ENCODE measurements around the gene GHR.

The GHR gene

GRCh38 chr5:42423285-42424165 is at the start of gene GHR:
Gene GHR (plus strand): TSS chr5:42423439. CDS start chr5:42565875, 142,436 bp downstream.
- H3K4me1 ChIP-seq (ENCODE audit: control insufficient read depth, insufficient read depth, low read length, unreplicated experiment), result no peaks in the 10 kb centered on the region
- no peaks in the 10 kb centered on the region; the same call in 1 of the 2 replicates for H3K36me3 ChIP-seq (ENCODE audit: insufficient read depth, low read length)
- peak within 1 kb of the TSS; percentile 95 for H2AFZ ChIP-seq (ENCODE audit: low read length, unreplicated experiment)
- H3K27ac ChIP-seq (ENCODE audit: low read depth, low read length), result peak within 1 kb of the TSS; percentile 10; the same call in 1 of the 2 replicates
- H3K4me3 ChIP-seq (ENCODE audit: low read depth, low read length), result peak within 1 kb of the TSS; percentile 93
- no peaks in the 10 kb centered on the region for H3K27me3 ChIP-seq (ENCODE audit: insufficient read depth, low read length)
- H3K79me2 ChIP-seq (ENCODE audit: control insufficient read depth, insufficient read depth, low read length, unreplicated experiment), result no peaks in the 10 kb centered on the region

GRCh38 chr5:42374679-42375273 is 48.5 kb upstream of the GHR start:
- Histone ChIP-seq H3K27ac (ENCODE audit: low read depth, low read length) (no peak overlapping the region), H2AFZ (ENCODE audit: low read length, unreplicated experiment) (no peak overlapping the region), H3K4me1 (ENCODE audit: control insufficient read depth, insufficient read depth, low read length, unreplicated experiment) (peaks cover 14% of the 10 kb centered on the region), H3K27me3 (ENCODE audit: insufficient read depth, low read length) (no peaks in the 10 kb centered on the region), H3K36me3 (ENCODE audit: insufficient read depth, low read length) (no peaks in the 10 kb centered on the region), H3K79me2 (ENCODE audit: control insufficient read depth, insufficient read depth, low read length, unreplicated experiment) (no peaks in the 10 kb centered on the region), H3K4me3 (ENCODE audit: low read depth, low read length) (no peak overlapping the region)

DNA sequence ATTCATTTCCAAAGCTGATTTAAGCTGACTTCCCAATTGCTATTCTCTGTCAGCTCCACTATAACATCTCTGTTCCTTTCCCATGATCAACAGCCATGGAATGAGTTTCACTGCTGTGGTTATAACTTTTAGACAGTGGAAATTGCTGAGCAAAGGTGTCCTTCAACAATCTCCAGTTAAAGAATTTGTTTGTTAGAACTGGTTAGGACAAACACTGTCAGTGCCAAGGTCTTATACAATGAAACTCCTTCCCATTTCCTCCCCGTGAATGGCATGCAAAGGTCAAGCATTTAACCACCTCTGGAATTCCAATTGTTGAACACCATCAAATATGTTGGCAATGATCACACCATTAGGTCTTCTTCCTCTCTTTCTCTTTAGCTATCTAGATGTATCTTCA is 45.7 kb upstream of the GHR start:
- Histone ChIP-seq H3K27me3 (ENCODE audit: insufficient read depth, low read length) (no peaks in the 10 kb centered on the region), H3K79me2 (ENCODE audit: control insufficient read depth, insufficient read depth, low read length, unreplicated experiment) (no peaks in the 10 kb centered on the region), H3K4me1 (ENCODE audit: control insufficient read depth, insufficient read depth, low read length, unreplicated experiment) (peaks cover 14% of the 10 kb centered on the region), H3K4me3 (ENCODE audit: low read depth, low read length) (no peak overlapping the region), H2AFZ (ENCODE audit: low read length, unreplicated experiment) (peak overlapping the region; percentile 52), H3K36me3 (ENCODE audit: insufficient read depth, low read length) (no peaks in the 10 kb centered on the region), H3K27ac (ENCODE audit: low read depth, low read length) (peak overlapping the region; percentile 27)

GRCh38 chr5:42381973-42382372 is 41.3 kb upstream of the GHR start:
- H3K4me1 ChIP-seq (ENCODE audit: control insufficient read depth, insufficient read depth, low read length, unreplicated experiment), result peaks cover 13% of the 10 kb centered on the region
- H2AFZ ChIP-seq (ENCODE audit: low read length, unreplicated experiment), result no peak overlapping the region
- H3K4me3 ChIP-seq (ENCODE audit: low read depth, low read length), result no peak overlapping the region
- no peaks in the 10 kb centered on the region for H3K79me2 ChIP-seq (ENCODE audit: control insufficient read depth, insufficient read depth, low read length, unreplicated experiment)
- H3K36me3 ChIP-seq (ENCODE audit: insufficient read depth, low read length), result no peaks in the 10 kb centered on the region
- no peaks in the 10 kb centered on the region for H3K27me3 ChIP-seq (ENCODE audit: insufficient read depth, low read length)
- H3K27ac ChIP-seq (ENCODE audit: low read depth, low read length), result no peak overlapping the region

DNA sequence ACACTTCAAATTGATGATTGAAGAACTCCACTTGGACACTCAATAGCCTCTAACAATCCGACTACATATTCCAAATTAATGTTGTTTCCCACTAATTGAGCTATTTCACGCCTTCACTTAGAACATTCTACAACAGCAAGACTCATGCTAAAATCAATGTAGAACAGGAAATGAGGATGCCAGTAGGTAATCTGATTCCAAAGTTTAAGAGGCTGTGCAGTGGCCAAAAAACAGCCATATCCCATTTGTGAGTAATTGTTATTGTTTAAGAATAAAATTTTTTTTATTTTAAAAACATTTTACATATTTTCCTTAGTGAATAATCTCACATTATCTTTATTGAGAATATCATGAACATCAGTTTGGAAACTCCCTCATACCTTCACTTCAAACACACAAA is 35.7 kb upstream of the GHR start:
- no peaks in the 10 kb centered on the region for H3K79me2 ChIP-seq (ENCODE audit: control insufficient read depth, insufficient read depth, low read length, unreplicated experiment)
- H3K27ac ChIP-seq (ENCODE audit: low read depth, low read length), result peak overlapping the region; percentile 58
- H3K4me1 ChIP-seq (ENCODE audit: control insufficient read depth, insufficient read depth, low read length, unreplicated experiment), result peaks cover 19% of the 10 kb centered on the region
- H3K4me3 ChIP-seq (ENCODE audit: low read depth, low read length), result no peak overlapping the region; the same call in 1 of the 2 replicates
- no peaks in the 10 kb centered on the region for H3K36me3 ChIP-seq (ENCODE audit: insufficient read depth, low read length)
- H3K27me3 ChIP-seq (ENCODE audit: insufficient read depth, low read length), result no peaks in the 10 kb centered on the region
- H2AFZ ChIP-seq (ENCODE audit: low read length, unreplicated experiment), result peak overlapping the region; percentile 39

- peaks cover 19% of the 10 kb centered on the region for H3K4me1 ChIP-seq (ENCODE audit: control insufficient read depth, insufficient read depth, low read length, unreplicated experiment)
- H3K27ac ChIP-seq (ENCODE audit: low read depth, low read length), result no peak overlapping the region
- H3K27me3 ChIP-seq (ENCODE audit: insufficient read depth, low read length), result no peaks in the 10 kb centered on the region
- no peak overlapping the region for H3K4me3 ChIP-seq (ENCODE audit: low read depth, low read length)
- H3K36me3 ChIP-seq (ENCODE audit: insufficient read depth, low read length), result no peaks in the 10 kb centered on the region
- no peaks in the 10 kb centered on the region for H3K79me2 ChIP-seq (ENCODE audit: control insufficient read depth, insufficient read depth, low read length, unreplicated experiment)
- no peak overlapping the region for H2AFZ ChIP-seq (ENCODE audit: low read length, unreplicated experiment)
Observed at GRCh38 chr5:42390115-42390514, 33.1 kb upstream of the GHR start.

- no peaks in the 10 kb centered on the region for H3K36me3 ChIP-seq (ENCODE audit: insufficient read depth, low read length)
- H3K4me3 ChIP-seq (ENCODE audit: low read depth, low read length), result no peak overlapping the region
- no peaks in the 10 kb centered on the region for H3K79me2 ChIP-seq (ENCODE audit: control insufficient read depth, insufficient read depth, low read length, unreplicated experiment)
- no peak overlapping the region for H3K27ac ChIP-seq (ENCODE audit: low read depth, low read length)
- H3K27me3 ChIP-seq (ENCODE audit: insufficient read depth, low read length), result no peaks in the 10 kb centered on the region
- peaks cover 10% of the 10 kb centered on the region for H3K4me1 ChIP-seq (ENCODE audit: control insufficient read depth, insufficient read depth, low read length, unreplicated experiment)
- no peak overlapping the region for H2AFZ ChIP-seq (ENCODE audit: low read length, unreplicated experiment)
Observed at GRCh38 chr5:42392917-42393316, 30.3 kb upstream of the GHR start.

GRCh38 chr5:42396111-42396510 is 27.1 kb upstream of the GHR start:
- H2AFZ ChIP-seq (ENCODE audit: low read length, unreplicated experiment), result no peak overlapping the region
- no peak overlapping the region for H3K4me3 ChIP-seq (ENCODE audit: low read depth, low read length)
- peaks cover 6% of the 10 kb centered on the region; the same call in 1 of the 2 replicates for H3K27me3 ChIP-seq (ENCODE audit: insufficient read depth, low read length)
- H3K4me1 ChIP-seq (ENCODE audit: control insufficient read depth, insufficient read depth, low read length, unreplicated experiment), result no peaks in the 10 kb centered on the region
- H3K79me2 ChIP-seq (ENCODE audit: control insufficient read depth, insufficient read depth, low read length, unreplicated experiment), result no peaks in the 10 kb centered on the region
- no peak overlapping the region for H3K27ac ChIP-seq (ENCODE audit: low read depth, low read length)
- no peaks in the 10 kb centered on the region for H3K36me3 ChIP-seq (ENCODE audit: insufficient read depth, low read length)

DNA sequence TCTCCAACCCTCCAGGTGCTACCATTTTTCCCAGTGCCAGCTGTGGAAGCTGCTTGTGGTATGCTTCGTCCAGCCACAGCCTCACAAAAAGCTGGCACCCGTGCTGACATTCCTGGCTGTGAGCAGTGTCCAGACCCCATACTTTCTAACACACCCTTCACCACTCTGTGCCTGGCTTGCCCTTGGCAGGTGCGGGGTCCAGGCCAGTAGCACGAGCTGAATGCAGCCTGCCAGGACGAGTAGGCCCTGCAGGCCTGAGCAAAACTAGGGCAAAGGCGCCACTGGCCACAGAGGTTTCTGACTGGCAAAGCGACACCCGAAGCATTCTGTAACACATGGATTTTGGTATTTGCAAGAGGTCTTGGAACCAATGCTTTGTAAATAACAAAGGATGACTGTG is 26.0 kb upstream of the GHR start:
- H3K79me2 ChIP-seq (ENCODE audit: control insufficient read depth, insufficient read depth, low read length, unreplicated experiment), result no peaks in the 10 kb centered on the region
- no peaks in the 10 kb centered on the region for H3K4me1 ChIP-seq (ENCODE audit: control insufficient read depth, insufficient read depth, low read length, unreplicated experiment)
- no peak overlapping the region for H2AFZ ChIP-seq (ENCODE audit: low read length, unreplicated experiment)
- H3K27me3 ChIP-seq (ENCODE audit: insufficient read depth, low read length), result peaks cover 6% of the 10 kb centered on the region; the same call in 1 of the 2 replicates
- no peaks in the 10 kb centered on the region for H3K36me3 ChIP-seq (ENCODE audit: insufficient read depth, low read length)
- no peak overlapping the region for H3K27ac ChIP-seq (ENCODE audit: low read depth, low read length)
- no peak overlapping the region for H3K4me3 ChIP-seq (ENCODE audit: low read depth, low read length)

GRCh38 chr5:42399702-42400101 is 23.5 kb upstream of the GHR start:
- Histone ChIP-seq H3K4me3 (ENCODE audit: low read depth, low read length) (no peak overlapping the region), H2AFZ (ENCODE audit: low read length, unreplicated experiment) (no peak overlapping the region), H3K4me1 (ENCODE audit: control insufficient read depth, insufficient read depth, low read length, unreplicated experiment) (peaks cover 4% of the 10 kb centered on the region), H3K27ac (ENCODE audit: low read depth, low read length) (no peak overlapping the region), H3K27me3 (ENCODE audit: insufficient read depth, low read length) (peaks cover 6% of the 10 kb centered on the region; the same call in 1 of the 2 replicates), H3K79me2 (ENCODE audit: control insufficient read depth, insufficient read depth, low read length, unreplicated experiment) (no peaks in the 10 kb centered on the region), H3K36me3 (ENCODE audit: insufficient read depth, low read length) (no peaks in the 10 kb centered on the region)

DNA sequence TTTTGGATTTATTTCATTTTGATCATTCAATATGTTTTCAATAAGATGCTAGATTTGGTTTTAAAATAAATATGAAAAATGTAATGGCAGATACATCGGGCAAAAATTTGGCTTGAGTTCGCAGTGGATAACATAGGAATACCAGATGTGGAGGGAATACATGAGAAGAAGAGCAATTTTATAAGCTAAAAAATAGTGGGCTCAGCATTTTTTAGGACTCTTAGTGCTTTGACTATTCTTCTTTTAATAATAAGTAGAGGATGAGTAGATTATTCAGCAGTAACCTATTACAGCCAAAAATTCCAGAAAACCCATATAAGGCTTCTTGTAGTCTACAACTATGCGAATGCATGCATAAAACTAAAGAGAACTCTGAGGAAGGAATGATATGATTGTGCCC is 22.8 kb upstream of the GHR start:
- peaks cover 4% of the 10 kb centered on the region for H3K4me1 ChIP-seq (ENCODE audit: control insufficient read depth, insufficient read depth, low read length, unreplicated experiment)
- H3K27me3 ChIP-seq (ENCODE audit: insufficient read depth, low read length), result peaks cover 6% of the 10 kb centered on the region; the same call in 1 of the 2 replicates
- H3K27ac ChIP-seq (ENCODE audit: low read depth, low read length), result no peak overlapping the region
- no peak overlapping the region for H3K4me3 ChIP-seq (ENCODE audit: low read depth, low read length)
- H2AFZ ChIP-seq (ENCODE audit: low read length, unreplicated experiment), result no peak overlapping the region
- no peaks in the 10 kb centered on the region for H3K36me3 ChIP-seq (ENCODE audit: insufficient read depth, low read length)
- H3K79me2 ChIP-seq (ENCODE audit: control insufficient read depth, insufficient read depth, low read length, unreplicated experiment), result no peaks in the 10 kb centered on the region

Measured in ACC112 (cell line).